Hepatocyte (in vitro differentiated cells): ENCODE data around the gene MYL3.

ENCODE experiments used
- EZH2 ChIP-seq: fragments of 200-600 bp; sonication (generic); IDR thresholded peaks from 2 replicates; pipeline ENCODE4 v1.6.1; 2016; ENCODE audit warnings: antibody characterized with exemption, mild to moderate bottlenecking, borderline replicate concordance
- EZH2phosphoT487 ChIP-seq: fragments of 200-600 bp; sonication (generic); IDR thresholded peaks from one replicate; pipeline ENCODE4 v1.6.1; 2018; ENCODE audit warnings: antibody characterized with exemption, mild to moderate bottlenecking, low read depth, moderate library complexity; ENCODE audit not compliant: unreplicated experiment, severe bottlenecking
- TF ChIP-seq, protein P1 (sequence below): fragments of 200-600 bp; sonication (generic); IDR thresholded peaks from 2 replicates; pipeline ENCODE4 v1.5.1; 2016; ENCODE audit warnings: antibody characterized with exemption, mild to moderate bottlenecking; ENCODE audit not compliant: poor library complexity

DNA sequence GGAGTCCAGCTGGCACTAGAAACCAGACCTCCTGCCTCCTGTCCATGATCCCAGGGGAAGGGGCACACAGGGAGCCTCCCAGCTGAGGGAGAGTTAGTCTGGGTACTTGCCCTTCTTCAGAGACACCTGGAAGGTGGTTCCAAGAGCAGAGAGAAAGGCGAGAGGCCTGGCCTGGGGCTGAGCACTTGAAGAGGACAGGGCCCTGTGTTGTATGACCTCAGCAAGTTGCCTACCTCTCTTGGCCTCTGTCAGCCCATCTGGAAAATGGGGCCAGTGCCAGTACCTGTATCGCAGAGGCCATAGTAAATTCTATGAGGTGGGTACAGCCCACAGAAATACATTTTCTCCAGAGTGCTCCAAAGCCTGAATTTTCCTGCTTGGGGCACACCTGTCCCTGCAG is 33.8 kb upstream of the MYL3 start:
- TF ChIP-seq, protein P1, sequence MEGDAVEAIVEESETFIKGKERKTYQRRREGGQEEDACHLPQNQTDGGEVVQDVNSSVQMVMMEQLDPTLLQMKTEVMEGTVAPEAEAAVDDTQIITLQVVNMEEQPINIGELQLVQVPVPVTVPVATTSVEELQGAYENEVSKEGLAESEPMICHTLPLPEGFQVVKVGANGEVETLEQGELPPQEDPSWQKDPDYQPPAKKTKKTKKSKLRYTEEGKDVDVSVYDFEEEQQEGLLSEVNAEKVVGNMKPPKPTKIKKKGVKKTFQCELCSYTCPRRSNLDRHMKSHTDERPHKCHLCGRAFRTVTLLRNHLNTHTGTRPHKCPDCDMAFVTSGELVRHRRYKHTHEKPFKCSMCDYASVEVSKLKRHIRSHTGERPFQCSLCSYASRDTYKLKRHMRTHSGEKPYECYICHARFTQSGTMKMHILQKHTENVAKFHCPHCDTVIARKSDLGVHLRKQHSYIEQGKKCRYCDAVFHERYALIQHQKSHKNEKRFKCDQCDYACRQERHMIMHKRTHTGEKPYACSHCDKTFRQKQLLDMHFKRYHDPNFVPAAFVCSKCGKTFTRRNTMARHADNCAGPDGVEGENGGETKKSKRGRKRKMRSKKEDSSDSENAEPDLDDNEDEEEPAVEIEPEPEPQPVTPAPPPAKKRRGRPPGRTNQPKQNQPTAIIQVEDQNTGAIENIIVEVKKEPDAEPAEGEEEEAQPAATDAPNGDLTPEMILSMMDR = no peak
- TF ChIP-seq EZH2 = no peak
- TF ChIP-seq EZH2phosphoT487 = no peak
